AG10803 (cell line): Measurements from ENCODE around the gene SRP9.
"Not testable (repeated sequence)": the region's sequence is repeated elsewhere in the genome, so short reads cannot be mapped to it uniquely, and the experiment has no call there.

Experiments used
- DNase-seq: peaks from one replicate; pipeline ENCODE4 v3.0.0; 2010; ENCODE audit warnings: low read depth
- H3K4me3 ChIP-seq: 2 replicates; pipeline ENCODE4 v1.5.1; 2011; ENCODE audit warnings: mild to moderate bottlenecking, low read length, control low read depth
- CTCF ChIP-seq: conservative IDR thresholded peaks from 2 replicates; pipeline ENCODE4 v1.5.1; 2011; ENCODE audit warnings: mild to moderate bottlenecking, low read length, control low read depth, inconsistent platforms

Gene SRP9

DNA sequence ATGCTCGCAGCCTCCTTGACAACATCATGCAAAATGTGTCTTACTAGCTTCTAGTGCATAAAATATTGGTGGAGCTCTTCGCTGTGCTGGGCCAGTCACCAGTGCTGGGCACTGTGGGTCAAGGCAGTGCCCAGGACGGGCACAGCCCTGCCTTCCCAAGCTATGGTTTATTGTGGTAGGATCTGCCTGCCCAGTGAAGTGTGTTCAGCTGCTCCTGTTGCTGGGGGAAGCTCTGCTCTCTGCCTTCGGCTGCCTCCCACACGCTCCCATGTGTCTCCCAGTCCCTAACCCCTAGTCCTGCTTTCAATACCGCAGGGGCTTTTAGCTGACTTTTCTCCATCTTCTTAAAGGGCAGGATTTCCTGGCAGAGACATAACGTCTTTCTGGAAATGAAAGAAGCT is 48.0 kb downstream of the SRP9 start:
- DNase-seq: no peak
- H3K4me3 ChIP-seq: no peak overlapping the region
- no peak for TF ChIP-seq CTCF

DNA sequence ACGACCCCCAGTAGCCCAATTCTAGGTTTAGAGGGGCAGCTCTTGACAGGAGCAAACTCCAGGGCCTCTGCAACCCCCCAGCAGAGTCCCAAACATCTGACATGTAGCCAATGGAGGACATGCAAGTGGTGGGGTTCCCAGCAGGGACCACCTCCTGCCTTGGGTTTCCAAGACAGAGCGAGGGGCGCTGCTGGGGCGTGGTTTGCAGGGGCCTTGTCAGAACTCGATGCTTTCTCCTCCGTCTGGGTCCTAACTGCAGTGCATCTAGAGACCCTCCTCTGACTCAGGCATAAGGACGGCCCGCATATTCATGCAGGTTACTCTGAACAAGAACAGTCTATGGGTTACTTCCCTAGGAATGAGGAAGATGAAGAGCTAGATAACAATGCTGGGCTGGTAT is 49.5 kb downstream of the SRP9 start:
- no peak for TF ChIP-seq CTCF
- H3K4me3 ChIP-seq: no peak overlapping the region
- no peak for DNase-seq

DNA sequence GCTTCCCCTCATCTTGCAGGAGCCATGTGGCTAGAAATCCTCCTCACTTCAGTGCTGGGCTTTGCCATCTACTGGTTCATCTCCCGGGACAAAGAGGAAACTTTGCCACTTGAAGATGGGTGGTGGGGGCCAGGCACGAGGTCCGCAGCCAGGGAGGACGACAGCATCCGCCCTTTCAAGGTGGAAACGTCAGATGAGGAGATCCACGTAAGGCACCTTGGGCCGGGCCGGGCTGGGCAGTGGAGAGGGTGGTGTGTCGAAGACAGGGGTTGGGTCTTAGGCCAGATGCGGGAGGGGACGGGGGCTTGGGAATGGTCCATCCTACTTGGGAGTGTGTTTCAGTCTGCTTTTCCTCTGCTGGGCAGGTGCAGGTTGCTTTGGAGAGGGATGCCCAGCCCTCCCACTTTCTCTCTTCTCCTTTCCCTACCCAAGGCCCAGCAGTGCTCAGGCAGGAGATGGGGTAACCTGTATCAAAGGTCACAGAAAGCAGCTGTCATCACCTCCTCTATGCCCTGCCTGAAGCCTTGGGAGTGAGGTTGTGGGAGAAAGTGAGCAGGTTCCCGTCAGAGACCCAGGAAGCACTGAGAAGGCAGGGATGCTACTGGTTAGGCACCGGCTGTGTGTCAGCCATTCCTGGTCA is 51.2 kb downstream of the SRP9 start:
- no peak for DNase-seq
- H3K4me3 ChIP-seq: no peak overlapping the region
- no peak for TF ChIP-seq CTCF

GRCh38 chr1:225830841-225831240 is 53.2 kb downstream of the SRP9 start:
- no peak for DNase-seq
- no peak overlapping the region for H3K4me3 ChIP-seq
- no peak for TF ChIP-seq CTCF

DNA sequence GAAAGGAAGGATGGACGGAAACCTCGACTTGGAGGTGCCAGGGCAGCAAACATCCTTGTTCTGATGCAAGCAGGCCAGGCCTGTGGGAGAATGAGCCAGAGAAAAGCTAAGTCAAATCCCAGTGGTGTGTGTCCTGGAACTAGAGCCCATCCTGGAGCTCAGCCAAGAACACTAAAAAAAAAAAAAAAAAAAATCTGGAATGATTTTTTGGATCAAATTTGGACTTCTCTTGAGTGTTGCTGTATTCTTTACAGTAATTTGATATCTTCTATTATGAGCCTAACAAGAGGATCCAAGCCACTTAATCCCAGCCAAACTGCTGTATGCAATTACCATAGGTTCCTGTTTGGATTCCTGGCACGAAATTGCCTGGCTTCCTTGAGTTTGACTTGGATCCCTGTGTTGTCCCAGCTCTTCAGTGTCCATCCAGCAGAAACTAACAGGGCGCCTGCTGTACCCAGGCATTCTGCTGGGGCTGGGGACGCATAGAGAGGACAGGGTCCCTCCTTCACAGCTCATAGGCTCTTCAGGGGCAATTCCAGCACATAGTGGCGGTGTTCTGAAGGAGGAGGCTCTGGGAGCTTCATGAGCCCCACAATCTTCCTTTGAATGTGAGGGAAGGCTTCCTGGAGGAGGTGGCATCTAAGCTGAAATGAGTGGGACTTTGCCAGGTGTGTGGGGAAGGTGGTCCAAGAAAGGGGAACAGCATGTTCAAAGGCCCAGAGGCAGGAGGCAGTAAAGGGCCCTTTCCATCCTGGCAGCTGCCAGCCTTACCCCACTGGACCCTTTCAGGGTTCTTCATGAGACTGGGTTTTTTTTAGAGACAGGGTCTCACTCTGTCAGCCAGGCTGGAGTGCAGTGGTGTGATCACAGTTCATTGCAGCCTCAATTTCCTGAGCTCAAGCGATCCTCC is 57.0 kb downstream of the SRP9 start:
- peak; percentile 93 for DNase-seq
- TF ChIP-seq CTCF: no peak
- no peak overlapping the region for H3K4me3 ChIP-seq

DNA sequence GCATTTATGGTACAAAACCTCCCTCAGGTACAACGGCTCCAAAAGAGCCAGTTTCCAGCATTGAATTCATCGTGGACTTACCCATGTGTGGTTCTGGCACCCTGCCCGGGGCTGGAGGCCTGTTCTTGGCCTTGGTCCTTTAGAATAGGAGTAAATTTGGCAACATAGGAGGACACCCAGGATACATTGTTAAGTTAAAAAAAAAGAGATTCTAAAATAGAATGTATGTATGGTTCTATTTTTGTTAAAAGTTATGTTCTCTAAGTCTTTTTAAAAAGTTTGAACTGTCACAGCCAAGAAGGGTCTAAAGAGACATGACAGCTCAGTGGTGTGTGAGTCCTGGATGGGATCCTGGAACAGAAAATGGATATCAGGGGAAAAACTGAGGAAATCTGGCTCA is 58.2 kb downstream of the SRP9 start:
- H3K4me3 ChIP-seq: no peak overlapping the region
- DNase-seq: peak; percentile 69
- TF ChIP-seq CTCF: no peak

GRCh38 chr1:225836296-225836695 is 58.7 kb downstream of the SRP9 start:
- not testable (repeated sequence) for H3K4me3 ChIP-seq, DNase-seq
